HG02943 (cell line): ENCODE measurements around the gene FARP1.

ENCODE experiments used
- ATAC-seq: cut with Tn5 transposase; IDR thresholded peaks from one replicate; pipeline ENCODE4 v1.9.1; 2021; ENCODE audit warnings: mild to moderate bottlenecking, low read depth, moderate library complexity; ENCODE audit not compliant: unreplicated experiment

Gene FARP1

DNA sequence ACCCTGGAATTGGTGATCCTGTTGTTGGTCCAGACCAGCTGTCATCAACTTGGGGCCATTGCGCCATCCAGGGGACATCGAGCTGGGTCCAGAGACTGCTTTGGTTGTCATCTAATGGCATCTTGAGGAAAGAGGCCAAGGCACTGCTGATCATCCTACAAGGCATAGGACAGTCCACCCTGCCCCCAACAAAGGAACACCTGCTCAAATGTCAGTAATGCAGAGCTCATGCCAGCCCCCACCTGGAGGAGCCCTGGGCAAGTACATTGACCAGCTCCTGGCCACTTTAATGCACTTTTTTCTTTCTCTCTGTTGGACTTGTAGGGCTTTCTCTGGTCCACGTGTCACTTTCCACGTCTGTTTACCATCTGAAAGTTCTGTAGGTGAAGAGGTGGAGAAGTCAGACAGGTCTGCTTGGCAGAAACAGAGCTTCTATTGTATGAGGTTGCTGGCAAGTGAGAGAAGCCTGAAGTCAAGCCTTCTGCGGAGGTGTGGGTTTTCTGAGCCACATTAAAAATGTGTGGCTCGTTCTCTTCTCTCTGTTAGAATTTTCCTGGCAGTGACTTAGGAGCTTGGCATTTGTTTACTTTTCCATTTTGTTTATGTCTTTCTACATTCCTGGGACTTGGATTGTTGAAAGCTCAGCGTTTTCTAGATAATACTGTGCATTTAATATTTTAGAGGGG lies 158.2 kb downstream of the FARP1 start:
- ATAC-seq, result no peak

DNA sequence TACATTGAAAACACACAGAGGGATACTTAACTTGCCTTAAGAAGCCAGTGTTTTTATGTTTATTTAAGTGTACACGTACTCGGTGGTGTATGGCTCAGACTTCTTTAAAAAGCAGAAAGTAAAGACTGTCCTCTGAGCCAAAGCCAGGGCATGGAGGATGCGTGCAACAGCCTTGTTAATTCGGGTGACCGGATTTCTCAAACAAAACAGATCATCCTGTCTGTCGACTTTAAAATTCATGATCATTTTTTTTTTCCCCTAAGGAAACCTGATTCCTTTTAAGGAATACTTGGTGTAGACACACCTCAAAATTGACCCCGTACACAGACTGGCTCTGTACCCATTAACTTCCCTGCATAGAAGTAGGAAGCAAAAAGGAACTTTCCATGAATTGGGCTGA lies 158.8 kb downstream of the FARP1 start:
- ATAC-seq, result no peak

DNA sequence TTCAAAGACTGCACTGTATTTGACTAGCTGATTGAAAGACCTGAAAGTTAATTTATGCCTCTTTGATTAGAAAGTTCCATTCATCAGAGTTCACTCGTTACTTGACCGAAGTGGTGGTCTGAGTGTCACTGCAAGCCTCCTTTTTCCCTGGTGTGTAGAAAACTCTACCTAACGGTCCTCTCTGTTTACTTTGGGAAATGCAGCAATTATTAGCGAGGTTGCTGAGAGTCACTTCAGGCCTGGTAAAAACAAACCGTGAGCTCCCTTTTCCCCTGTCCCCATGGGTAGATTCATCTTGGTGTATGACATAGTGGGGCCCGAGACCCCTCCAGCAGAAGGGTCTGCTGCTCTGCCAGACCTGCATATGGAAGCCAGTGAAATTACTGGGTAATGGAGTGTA lies 161.0 kb downstream of the FARP1 start:
- no peak for ATAC-seq

DNA sequence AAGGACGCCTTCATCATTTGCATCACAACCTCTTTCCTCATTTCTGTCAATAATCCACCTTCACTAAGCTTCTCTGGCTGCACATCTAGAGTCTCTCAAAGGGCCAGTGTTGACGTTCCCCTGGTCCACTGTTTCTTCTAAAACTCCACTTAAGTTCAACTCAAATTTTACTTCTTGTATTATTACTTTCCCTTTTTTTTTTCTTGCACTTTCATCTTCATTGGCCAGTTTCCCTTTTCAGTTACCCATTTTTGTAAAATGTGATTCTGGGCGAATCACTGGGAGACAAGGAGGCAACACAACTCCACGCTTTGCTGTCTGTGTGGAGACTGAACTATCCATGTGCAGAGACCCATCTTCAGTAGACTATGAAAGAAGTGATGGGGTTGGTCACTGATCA lies 162.8 kb downstream of the FARP1 start:
- ATAC-seq, result no peak

DNA sequence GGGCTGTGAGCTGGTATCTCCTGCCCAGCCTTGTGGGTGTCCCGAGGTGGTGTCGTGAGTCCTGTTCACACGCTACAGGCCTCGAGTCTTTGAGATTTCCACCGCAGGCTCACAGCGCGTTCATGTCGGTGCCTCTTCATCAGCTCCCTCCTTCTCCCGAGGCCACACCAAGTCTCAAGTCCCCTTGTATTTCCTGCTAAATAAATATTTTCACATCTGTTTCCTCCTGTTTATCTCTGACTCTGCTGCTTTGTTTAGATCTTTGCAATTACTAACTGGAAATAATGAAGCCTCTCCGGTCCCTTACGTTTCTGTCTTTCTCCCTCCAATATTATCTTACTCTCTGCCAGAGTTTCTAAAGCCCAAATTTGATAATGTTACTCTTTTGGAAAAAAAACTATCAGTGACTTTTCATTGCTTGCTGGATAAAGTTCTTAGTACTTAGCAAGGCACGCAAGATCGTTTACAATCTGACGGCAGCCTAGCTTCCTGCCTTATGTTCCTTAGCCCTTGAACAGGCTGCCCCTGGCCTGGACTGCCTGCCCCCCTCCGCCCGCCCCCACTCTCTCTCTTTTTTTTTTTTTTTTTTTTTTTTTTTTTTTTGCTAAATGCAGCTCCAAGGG lies 164.7 kb downstream of the FARP1 start:
- ATAC-seq, result no peak

DNA sequence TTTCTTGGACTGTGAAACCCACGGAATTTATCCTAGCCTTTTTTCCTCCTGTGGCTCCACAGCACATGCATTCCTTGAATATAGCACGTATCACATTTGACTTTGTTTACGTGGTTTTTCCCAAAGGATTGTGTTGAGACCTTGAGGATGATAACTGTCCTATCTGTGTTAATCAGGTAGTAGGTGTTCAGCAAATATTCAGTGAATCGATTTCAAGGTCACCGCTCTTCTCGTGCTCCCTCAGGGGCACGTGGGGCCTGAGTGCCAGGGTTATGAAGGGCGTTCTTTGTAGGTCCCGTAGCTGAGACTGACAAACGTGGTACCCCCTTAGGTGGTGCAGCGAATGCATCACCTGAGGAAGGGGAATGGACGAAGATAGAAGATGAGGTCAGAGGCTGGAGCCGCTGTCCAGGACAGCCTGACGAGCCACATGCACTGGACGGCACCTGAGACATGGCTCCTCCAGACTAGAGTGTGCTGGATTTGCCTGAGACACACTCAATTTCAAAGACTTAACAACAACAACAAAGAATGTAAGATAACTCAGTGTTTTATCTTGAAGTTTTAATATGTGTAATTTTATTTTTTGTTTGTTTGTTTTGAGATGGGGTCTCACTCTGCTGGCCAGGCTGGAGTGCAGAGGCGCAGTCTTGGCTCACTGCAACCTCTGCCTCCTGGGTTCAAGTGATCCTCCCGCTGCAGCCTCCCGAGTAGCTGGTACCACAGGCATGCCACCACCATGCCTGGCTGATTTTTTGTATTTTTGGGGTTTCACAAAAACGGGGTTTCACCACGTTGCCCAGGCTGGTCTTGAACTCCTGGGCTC lies 165.4 kb downstream of the FARP1 start:
- ATAC-seq, result no peak

DNA sequence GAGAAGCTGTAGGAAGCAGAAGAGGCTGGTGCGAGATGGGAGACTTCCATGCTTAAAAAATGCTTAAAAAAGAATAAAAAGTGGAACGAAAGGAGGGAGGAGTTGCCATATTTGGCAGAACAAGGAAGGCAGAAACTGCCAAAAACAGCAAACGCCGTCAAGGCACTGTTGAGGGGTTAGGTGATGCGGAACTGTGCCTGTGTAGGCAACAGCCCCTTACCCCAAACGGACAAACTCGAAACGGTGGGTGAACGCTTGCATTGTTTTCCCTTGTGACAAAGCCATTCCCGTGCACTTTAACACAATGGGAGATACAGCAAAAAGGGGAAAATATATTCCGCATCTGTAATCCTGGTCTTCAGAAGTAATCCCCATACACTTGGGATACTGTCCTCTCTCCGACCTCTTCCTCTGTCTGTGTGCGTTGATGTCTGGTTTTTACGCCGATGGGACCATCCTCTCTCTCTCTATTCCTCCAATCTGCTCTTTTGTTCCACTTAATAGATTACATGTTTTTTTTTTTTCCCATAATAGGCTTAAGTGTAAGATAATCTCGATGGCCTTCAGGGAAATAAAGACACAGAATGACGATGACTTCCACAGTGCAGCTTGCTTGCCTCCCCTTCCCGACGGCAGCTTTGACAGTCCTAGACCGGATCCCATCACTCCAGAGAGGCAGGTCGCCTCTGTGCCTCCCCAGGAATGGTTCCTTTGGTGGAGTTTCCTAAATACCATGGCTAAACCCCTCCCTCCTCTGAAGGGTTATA lies 166.9 kb downstream of the FARP1 start:
- ATAC-seq, result no peak

DNA sequence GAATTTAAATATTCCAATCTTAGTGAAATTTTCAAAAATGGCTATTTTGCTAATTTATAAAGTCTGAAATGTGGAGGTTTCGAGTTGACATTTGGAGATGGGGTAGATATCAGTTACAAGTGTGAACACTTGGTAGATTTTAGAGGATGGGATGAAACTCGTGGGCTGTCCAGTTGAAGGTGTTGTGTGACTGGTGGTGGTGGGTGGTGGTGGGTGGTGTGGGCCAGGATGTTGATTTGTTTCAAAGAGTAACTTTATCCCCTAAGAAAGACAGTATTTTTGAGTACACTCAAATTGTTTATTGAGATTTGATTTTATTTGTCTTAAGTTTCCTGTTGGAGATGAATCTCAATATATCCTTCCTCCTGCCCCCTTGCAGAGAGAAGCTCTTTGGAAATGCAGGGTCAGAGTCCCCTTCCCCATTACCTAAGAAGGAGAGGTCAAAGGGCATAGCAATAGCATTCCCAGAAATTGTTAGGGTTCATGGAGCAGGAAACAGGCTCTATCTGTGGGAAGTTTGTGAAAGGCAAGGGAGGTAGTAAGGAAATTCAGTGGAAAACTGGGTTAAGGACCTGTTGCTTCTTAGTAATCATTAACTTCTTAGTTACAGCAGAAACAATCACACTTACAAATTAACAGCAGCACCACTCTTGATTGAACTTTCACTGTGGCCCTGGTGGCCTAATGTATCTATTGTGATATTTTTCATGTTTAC lies 167.7 kb downstream of the FARP1 start:
- ATAC-seq, result no peak

DNA sequence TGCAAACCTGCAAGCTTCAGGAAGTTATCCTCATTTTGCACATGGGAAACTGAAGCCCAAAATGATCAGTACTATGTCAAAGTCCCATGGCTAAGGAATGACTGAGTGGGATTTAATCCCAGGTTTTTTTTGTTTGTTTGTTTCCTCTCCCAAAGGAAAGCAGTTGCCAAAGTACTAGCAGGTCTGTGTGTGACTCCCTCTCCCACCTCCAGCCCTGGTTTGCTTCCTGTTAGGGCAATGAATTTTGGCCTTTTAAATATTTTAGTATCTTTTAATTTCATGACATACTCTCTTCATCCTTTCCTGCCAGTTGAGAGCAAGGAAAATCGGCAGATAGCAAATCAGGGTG lies 168.3 kb downstream of the FARP1 start:
- ATAC-seq, result no peak

DNA sequence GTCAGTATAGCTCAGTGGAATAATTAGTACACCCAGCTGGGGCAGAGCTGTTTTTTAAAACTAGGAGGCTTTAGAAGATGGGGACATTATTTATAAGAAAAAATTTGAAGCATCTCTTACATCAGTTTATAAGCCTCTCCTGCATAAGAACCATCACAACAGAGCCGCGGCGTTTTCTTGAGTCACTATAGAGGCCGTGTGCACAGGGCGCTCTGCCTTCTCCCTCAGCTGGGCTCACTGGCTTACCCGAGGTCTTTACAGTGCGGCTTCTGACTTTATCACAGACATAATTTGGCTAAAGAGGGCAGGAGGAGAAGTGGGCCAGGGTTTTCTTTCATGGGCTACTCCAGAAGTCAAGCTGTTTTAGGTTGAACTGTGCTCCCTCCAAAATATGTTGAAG lies 169.7 kb downstream of the FARP1 start:
- no peak for ATAC-seq

DNA sequence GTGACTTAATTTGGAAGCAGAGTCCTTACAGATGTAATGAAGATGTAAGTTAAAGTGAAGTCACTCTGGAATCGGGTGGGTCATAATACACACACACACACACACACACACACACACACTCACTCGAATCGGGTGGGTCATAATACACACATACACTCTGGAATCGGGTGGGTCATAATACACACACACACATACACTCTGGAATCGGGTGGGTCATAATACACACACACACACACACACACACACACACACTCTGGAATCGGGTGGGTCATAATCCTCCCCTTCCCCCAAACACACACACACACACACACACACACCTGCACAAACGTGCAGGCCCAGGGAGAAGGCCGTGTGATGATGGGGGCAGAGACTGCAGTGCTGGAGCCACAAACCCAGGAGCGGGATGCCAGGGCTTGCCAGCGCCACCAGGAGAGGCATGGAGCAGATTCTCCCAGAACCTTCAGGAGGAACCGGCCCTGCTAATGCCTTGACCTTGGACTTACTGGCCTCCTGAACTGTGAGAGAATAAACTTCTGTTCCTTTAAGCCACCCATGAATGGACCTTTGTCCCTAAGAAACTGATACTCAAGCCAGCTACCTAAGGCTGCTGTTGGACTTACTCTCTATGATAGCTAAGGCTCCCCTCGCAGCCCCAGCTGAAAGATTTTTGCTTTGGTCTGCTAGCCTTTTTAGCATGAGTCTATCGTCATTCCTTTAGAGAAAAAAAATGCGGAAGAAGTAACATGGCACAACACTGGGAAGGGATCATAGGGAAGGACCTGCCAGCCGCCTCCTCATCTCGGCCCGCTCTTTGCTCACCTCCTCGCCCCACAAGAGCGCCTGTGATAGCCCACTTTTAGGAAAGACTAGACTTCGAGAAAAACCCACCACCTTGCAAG lies 170.4 kb downstream of the FARP1 start:
- no peak for ATAC-seq

DNA sequence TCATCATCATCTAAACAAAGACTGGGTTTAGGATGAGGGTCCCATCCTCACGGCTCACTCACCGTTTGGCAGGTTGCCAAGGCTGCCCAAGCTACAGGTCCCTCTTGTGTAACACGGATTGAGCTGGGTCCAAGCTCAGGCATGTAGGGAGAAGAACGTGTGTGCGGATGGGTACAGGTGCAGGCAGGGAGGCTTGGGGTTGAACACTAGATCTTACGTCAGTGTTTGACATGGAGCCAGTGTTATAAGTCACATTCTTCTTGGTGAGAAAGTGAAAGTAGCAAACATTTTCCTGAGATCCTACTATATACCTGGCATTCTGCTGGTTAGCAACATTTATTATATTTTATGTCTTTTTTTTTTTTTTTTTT lies 171.0 kb downstream of the FARP1 start:
- ATAC-seq, result no peak

DNA sequence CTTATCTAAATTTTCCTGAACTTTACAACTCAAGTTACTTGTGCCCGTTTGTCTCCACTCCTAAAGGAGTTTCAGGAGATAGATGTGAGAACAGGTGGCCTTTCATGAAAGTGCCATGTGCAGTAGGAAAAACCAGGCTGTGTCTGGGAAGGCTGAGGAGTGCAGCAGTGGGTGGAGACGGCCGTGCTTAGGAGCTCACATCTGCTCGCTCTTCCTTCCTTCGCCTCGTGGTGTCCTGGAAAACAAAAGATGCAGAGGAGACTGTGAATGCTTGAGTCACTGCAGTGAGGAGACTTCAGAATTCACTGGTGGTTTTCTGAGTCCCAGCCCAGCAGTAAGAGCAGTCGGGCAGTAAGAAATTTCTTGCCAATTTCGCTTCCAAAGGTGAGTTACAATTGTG lies 172.6 kb downstream of the FARP1 start:
- no peak for ATAC-seq

DNA sequence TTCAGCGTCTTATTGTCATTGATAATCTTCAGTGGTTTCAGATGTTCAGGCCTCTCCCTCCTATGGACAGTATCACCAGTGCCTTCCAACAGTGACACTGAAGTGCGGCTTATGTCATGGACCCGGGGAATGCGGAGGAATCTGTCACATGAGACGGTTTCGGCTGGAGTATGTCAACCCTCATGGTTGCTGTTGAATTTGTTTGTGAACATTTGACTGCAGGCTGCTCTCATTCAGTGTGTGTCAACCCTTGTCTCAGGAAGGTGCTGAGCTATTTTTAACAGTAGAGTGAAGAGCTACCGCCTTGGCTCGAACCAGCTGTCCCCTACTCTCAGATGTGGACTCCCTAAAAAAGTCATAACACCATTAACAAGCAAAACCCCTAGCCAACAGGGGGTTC lies 173.0 kb downstream of the FARP1 start:
- ATAC-seq, result no peak

DNA sequence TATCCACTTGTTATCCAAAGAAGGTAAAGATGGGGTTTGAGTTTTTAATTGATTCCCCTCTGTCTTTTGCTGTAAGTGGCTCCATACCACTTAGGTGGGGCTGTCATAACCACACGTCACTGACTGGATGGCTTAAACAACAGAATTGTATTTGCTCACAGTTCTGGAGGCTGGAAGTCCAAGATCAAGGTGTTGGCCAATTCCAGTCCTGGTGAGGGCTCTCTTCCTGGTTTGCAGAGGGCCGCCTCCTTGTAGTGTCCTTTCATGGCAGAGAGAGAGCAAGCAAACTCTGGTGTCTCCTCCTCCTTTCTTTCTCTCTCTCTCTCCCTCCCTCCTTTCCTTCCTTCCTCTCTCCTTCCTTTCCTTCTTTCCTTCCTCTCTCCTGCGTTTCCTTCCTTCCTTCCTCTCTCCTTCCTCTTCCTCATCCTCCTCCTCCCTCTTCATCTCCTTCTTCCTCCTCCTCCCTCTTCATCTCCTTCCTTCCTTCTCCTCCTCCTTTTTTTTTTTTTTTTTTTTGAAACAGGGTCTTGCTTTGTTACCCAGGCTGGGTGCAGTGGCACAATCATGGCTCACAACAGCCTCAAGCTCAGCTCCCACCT lies 174.8 kb downstream of the FARP1 start:
- ATAC-seq, result no peak

DNA sequence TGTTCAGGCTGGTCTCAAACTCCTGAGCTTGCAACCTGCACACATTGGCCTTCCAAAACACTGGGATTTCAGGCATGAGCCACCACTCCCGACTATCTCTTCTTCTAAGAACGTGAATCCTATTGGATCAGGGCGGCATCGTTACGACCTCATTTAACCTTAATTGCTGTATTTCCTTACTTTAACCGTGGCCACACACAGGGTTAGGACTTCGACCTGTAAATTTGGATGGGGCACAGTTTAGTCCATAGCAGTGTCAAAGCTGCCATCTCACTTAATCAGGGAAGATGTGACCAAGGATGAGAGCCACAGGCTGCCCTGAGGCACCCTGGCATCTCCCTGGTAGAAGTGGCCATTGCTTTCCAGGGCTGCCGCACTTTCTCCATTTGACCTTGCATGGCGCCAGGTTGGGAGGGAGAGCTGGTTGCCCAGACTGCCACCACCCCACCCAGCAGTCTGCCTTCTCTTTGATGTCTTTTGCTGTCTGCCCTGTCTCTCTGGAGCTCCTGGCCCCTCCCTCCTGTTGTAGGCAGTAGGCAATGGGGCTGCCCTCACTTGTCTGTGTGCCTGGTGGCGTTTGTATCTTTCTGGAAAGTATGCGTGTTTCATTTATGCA lies 175.5 kb downstream of the FARP1 start:
- ATAC-seq, result no peak

DNA sequence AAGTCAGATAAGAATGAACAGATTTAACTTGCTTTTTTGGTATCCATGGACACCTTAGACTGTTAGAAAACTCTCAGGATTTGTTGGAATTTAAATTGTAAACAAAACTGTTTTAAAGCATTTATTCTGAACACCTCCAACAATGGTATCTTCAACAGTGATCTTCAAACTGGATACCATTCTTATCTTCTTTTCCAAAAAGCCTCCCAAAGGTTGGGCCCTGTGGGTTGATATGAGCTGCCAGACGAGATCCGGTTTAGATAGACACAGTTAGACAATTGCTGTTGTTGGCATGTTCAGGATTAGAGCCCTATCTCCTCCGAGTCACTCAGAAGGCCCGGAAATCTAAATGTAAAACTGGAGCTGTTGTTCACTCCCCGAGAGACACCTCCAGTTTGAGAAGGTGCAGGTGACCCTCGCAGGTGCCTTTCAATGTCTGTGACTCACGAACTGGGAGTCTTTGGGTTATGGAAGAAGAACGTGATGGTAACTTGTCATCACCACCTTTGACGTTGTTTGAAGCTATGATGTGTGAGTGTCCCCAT lies 177.7 kb downstream of the FARP1 start:
- no peak for ATAC-seq

DNA sequence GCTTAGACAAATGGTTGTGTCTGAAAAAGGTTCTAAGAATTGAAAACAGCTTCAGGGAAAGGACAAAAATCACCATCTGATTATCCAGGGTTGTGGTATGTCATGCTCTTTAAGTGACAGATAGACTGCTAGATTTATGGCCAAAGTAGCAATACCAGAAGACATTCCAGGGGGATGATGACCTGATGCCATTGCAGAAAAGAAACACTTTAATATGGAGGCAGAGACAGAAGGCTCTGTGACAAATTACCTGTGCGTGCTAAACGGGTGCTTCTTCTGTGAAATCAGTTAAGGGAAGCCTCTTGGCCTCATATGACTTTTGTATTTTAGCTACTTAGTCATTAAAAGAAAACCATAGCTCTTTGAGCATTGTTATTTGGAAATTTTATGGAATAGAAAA lies 178.5 kb downstream of the FARP1 start:
- no peak for ATAC-seq
